Bronchial epithelial cell (primary cell): ENCODE results near the gene DCD. TPM values are rescaled to one million over a fixed set of nuclear protein-coding genes. Genes with fewer than 3 reads are reported as not detected.
"Not testable (repeated sequence)": the region's sequence is repeated elsewhere in the genome, so short reads cannot be mapped to it uniquely, and the experiment has no call there.

ENCODE experiments used
- DNase-seq: peaks from one replicate; pipeline ENCODE4 v3.0.0-alpha.2; 2010; ENCODE audit warnings: low read depth
- FAIRE-seq: peaks from 2 replicates; lab custom pipeline; 2011; peaks lifted over from hg19 to GRCh38; lab: Jason Lieb, UNC
- H3K27me3 ChIP-seq: 2 replicates; pipeline ENCODE4 v1.5.1; 2011; ENCODE audit warnings: low read length; ENCODE audit not compliant: control insufficient read depth, insufficient read depth
- H3K36me3 ChIP-seq: 2 replicates; pipeline ENCODE4 v1.5.1; 2011; ENCODE audit warnings: low read length; ENCODE audit not compliant: control insufficient read depth, insufficient read depth
- H3K4me3 ChIP-seq: 2 replicates; pipeline ENCODE4 v1.5.1; 2011; ENCODE audit warnings: mild to moderate bottlenecking, low read depth, low read length, control low read depth
- total RNA-seq: library from RNA; depleted of rRNA; stranded (reverse); fragments of >200 nt; gene quantifications from 2 replicates; pipeline ENCODE4 v1.2.1, GENCODE V29; 2014
- TF ChIP-seq, protein P1 (sequence below): IDR thresholded peaks from 2 replicates; pipeline ENCODE4 v1.5.1; 2011; ENCODE audit warnings: mild to moderate bottlenecking, moderate library complexity, low read length, control low read depth, inconsistent platforms; ENCODE audit not compliant: insufficient read depth, severe bottlenecking

DCD gene
- total RNA-seq, 1 donor from 2014 or later, result not detected

DNA sequence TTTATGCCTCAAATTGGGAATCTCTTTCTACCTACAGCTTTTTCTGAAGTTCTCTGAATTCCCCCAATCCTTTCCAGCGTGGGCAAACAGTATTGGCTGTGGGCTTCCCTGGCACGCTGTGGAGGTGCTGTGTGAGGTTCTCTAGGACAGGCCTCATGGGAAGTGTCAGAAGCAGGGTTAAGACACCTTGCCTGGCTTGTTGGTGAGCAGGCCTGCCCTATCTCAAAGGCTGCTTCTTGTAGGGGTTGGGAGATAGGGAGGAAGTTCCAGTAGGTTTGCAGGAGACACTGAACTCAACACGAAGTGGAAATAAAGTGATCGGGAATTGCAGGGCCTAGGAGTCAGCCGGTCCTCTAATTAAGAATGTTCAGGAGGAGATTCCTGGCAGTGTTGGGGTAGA lies 30.0 kb upstream of the DCD start:
- Histone ChIP-seq H3K27me3 (peaks cover 2% of the 10 kb centered on the region), H3K4me3 (no peak overlapping the region), H3K36me3 (no peaks in the 10 kb centered on the region)
- FAIRE-seq (no peak), DNase-seq (no peak)
- TF ChIP-seq, protein P1, sequence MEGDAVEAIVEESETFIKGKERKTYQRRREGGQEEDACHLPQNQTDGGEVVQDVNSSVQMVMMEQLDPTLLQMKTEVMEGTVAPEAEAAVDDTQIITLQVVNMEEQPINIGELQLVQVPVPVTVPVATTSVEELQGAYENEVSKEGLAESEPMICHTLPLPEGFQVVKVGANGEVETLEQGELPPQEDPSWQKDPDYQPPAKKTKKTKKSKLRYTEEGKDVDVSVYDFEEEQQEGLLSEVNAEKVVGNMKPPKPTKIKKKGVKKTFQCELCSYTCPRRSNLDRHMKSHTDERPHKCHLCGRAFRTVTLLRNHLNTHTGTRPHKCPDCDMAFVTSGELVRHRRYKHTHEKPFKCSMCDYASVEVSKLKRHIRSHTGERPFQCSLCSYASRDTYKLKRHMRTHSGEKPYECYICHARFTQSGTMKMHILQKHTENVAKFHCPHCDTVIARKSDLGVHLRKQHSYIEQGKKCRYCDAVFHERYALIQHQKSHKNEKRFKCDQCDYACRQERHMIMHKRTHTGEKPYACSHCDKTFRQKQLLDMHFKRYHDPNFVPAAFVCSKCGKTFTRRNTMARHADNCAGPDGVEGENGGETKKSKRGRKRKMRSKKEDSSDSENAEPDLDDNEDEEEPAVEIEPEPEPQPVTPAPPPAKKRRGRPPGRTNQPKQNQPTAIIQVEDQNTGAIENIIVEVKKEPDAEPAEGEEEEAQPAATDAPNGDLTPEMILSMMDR, result no peak

DNA sequence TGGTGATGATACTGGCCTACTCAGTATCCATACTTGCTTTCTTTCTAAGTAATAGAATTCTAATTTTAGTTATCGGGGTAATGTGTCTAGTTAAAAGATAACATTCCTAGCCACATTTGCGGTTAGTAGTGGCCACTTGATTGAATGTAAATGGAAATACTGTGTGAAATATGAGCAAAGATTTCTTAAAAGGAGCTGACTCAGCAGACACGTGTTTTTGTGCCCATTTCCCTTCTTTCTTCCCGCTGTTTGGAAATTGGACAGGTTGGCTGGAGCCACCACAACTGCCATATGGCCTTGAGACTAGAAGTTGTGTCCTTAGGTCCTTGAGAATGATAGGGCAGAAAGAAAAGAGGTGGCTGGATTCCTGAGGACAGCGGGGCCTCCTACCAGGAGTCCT lies 19.8 kb upstream of the DCD start:
- Histone ChIP-seq H3K36me3 (no peaks in the 10 kb centered on the region), H3K4me3 (no peak overlapping the region), H3K27me3 (peaks cover 1% of the 10 kb centered on the region)
- DNase-seq (no peak), FAIRE-seq (no peak)
- TF ChIP-seq, protein P1, result no peak

DNA sequence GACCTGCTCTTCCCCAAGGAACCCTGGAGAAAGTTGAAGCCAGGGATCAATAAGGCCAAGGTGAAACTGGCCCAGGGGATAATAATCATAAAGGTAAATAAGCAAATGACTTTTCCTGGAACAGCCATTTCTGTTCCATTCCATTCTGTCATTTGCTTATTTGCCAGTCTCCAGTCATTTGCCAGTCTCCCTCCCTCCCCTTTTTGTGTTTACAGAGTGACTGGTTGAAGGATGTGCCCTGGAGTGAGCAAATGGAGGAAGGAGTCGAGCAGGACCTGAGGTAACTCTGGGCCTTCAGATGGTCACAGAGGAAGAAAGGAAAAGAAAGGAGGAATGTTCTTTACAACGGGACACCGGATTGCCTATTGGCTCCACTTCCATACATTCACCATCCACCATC lies 17.8 kb upstream of the DCD start:
- FAIRE-seq (peak; percentile 55), DNase-seq (peak; percentile 7)
- TF ChIP-seq, protein P1, result no peak
- Histone ChIP-seq H3K36me3 (no peaks in the 10 kb centered on the region), H3K27me3 (peaks cover 1% of the 10 kb centered on the region), H3K4me3 (no peak overlapping the region)

DNA sequence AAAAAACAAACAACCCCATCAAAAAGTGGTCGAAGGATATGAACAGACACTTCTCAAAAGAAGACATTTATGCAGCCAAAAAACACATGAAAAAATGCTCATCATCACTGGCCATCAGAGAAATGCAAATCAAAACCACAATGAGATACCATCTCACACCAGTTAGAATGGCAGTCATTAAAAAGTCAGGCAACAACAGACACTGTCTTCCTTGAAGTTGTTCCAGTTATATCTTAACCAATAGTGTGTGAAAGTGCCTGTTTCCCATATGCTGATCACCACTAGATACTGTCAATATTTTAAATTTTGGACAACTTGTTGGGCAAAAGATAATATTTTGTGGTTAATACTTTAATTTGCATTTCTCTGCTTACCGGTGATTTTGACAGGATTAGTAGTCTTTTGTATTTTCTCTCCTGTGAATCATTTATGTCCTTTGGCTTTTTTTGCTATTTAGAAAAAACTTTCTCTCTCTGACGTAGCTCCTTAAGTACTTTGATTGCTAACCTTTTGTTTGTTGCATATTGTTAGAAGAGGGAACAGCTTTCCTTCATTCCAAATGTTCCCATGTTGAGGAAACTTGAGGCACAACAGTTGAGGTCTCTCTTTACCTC lies 17.0 kb upstream of the DCD start:
- not testable (repeated sequence) for FAIRE-seq, H3K36me3 ChIP-seq

DNA sequence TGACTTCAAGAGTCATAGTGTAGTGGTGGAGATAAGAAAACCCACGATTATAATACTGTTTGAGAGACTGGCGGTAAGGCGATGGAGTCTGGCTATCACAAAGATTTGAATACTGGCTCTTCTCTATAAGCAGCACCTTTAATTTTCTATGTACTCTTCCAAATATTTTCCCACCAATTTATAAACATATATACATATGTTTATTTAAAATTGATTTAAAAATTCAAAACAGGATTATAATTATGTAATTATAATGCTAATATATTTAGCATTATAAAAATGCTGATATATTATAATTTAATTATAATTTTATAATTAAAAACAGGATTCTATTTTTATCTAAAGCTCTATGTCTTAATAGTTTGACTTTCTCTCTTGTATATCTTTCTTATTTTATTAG lies 15.4 kb upstream of the DCD start:
- FAIRE-seq, result no peak
- TF ChIP-seq, protein P1, result no peak

More for the DNA sequence above, 17.0 kb upstream of the DCD start:
- not testable (repeated sequence) for DNase-seq, H3K4me3 ChIP-seq, H3K27me3 ChIP-seq

DNA sequence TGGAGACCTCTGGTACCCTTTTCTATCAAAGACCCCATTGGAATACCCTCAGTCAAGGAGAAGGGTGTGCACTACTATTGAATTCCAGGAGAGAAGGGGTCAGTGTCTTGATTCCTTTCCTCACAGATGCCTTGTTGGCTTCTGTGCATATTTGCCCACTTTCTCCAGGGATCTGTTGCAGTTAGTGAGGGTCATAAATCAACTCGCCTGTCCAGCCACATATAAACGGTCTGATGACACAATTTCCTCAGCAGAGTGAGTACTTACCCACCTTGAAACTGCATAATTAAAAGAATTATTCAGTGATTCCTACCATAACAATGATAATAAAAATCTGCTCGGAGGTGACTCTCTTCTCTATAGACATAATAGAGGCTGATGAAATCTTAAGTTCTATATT lies 13.9 kb upstream of the DCD start:
- DNase-seq, result no peak
- Histone ChIP-seq H3K36me3 (no peaks in the 10 kb centered on the region), H3K27me3 (peaks cover 4% of the 10 kb centered on the region), H3K4me3 (no peak overlapping the region)
- no peak for FAIRE-seq
- TF ChIP-seq, protein P1, result no peak

More for the DNA sequence above, 15.4 kb upstream of the DCD start:
- DNase-seq, result no peak
- Histone ChIP-seq H3K27me3 (peaks cover 1% of the 10 kb centered on the region), H3K4me3 (no peak overlapping the region), H3K36me3 (no peaks in the 10 kb centered on the region)
